ENCODE results near the gene PTPRO. TPM values are rescaled to one million over a fixed set of nuclear protein-coding genes. Genes with fewer than 3 reads are reported as not detected.

PTPRO gene
- total RNA-seq, 6 experiments from 2014 or later, result 0.43 to 2.7 (median 1.1) TPM

DNA sequence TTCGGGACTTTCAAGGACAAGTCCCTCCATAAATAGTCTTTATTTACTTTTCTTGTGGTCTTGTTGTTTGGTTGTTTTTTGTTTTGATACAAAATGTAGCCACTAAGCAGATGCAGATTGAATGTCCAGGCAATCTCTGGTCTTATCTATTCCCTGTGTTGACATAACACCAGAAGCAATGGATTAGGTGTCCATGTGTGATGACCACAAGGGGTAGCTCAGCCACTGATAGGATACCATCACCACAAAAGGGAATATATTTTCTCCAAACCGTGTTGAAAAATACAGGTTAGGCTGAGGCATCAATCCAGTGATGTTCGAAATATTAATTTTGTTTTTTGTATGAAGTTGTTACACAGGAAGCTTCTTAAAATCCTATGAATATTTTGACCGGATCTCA is 270.6 kb downstream of the PTPRO start:
- Histone ChIP-seq H3K4me3 (no peak overlapping the region), H3K9me3 (no peaks in the 10 kb centered on the region), H3K36me3 (no peaks in the 10 kb centered on the region), H3K27me3 (no peaks in the 10 kb centered on the region), H3K4me1 (peaks cover 0 to 4% (median 0%) of the 10 kb centered on the region in 4 donors), H3K27ac (no peak overlapping the region)
- WGBS (ENCODE audit: insufficient coverage, low coverage, low lambda C conversion rate, missing lambda C conversion rate), result 56% methylated on average over 4 of the region's 4 CpGs
- DNase-seq, result no peak
- ATAC-seq, result no peak
- no peak for TF ChIP-seq POLR2A (IDR thresholded peaks at IDR 0.05)
- TF ChIP-seq, protein P1, sequence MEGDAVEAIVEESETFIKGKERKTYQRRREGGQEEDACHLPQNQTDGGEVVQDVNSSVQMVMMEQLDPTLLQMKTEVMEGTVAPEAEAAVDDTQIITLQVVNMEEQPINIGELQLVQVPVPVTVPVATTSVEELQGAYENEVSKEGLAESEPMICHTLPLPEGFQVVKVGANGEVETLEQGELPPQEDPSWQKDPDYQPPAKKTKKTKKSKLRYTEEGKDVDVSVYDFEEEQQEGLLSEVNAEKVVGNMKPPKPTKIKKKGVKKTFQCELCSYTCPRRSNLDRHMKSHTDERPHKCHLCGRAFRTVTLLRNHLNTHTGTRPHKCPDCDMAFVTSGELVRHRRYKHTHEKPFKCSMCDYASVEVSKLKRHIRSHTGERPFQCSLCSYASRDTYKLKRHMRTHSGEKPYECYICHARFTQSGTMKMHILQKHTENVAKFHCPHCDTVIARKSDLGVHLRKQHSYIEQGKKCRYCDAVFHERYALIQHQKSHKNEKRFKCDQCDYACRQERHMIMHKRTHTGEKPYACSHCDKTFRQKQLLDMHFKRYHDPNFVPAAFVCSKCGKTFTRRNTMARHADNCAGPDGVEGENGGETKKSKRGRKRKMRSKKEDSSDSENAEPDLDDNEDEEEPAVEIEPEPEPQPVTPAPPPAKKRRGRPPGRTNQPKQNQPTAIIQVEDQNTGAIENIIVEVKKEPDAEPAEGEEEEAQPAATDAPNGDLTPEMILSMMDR (IDR thresholded peaks at IDR 0.05), result no peak
- intact Hi-C loops (cut with DNase I), result loop anchor here in 1 of 2 donors (10.0 kb wide), 1 partner anchor 262 kb away; no protein-coding TSS in a partner anchor

DNA sequence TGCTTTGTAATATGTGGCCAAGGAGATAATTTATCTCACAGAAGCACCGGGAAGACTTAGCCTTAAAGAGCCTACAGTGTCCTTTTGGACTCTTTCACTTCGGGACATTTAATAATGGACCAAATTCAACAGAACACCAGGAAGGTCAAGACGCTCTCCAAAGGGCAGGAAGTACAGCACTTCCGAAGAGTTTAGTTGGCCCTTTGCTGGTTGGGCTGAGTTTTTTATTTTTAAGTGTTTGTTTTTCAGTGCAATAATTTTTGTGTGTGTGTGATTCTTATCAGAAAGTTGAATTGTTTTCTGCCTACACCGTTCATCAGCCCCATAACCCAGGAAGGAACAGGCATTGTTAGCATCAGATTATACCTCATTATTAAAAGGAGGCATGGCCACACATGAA is 273.9 kb downstream of the PTPRO start:
- ATAC-seq (peak; percentile 30 to 64 (median 39)), DNase-seq (no peak)
- no peak overlapping the region for H3K27ac ChIP-seq
- intact Hi-C loops (cut with DNase I), result loop anchor here in 1 of 2 donors (10.0 kb wide), 1 partner anchor 259 kb away; no protein-coding TSS in a partner anchor
- H3K4me3 ChIP-seq, result no peak overlapping the region
- no peaks in the 10 kb centered on the region for H3K27me3 ChIP-seq
- no peaks in the 10 kb centered on the region for H3K4me1 ChIP-seq
- TF ChIP-seq, protein P1 (IDR thresholded peaks at IDR 0.05), result no peak
- TF ChIP-seq POLR2A (IDR thresholded peaks at IDR 0.05), result no peak
- no peaks in the 10 kb centered on the region for H3K36me3 ChIP-seq
- no peaks in the 10 kb centered on the region for H3K9me3 ChIP-seq
- 63% methylated on average over 5 of the region's 5 CpGs for WGBS (ENCODE audit: insufficient coverage, low coverage, low lambda C conversion rate, missing lambda C conversion rate)

DNA sequence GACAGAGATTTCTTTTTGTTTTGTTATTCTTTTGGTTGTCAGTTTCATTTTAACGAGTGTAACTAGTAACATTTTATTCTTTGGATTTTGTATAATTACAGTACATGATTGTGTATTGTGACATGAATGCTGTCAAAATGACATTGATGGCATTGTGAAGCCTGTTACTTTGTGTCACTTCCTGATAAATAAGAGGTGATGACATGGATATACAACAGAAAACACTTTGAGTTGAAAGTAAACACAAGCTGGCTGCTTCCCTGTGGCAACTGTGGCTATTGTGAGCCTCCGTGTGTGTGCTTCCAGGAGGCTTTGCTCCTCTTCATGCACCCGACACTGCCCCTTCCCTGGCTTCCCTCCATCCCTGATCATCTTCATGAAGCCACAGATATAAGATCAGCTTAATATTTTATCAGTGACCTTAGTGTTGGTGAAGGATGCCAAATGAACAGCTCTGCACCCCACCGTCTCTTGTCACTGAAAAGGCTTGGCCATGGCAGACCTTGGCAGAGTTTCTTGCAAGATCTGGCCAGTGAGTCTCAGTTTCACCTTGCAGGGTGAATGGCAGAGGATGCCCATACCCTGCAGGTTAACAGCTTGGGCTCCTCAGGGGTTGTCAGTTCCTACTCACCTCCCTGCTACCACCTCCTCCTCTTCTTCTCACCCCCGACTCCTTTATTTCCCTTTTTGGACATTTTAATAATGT is 275.0 kb downstream of the PTPRO start:
- Histone ChIP-seq H3K36me3 (no peaks in the 10 kb centered on the region), H3K4me1 (no peaks in the 10 kb centered on the region), H3K9me3 (no peaks in the 10 kb centered on the region), H3K4me3 (no peak overlapping the region), H3K27me3 (no peaks in the 10 kb centered on the region), H3K27ac (no peak overlapping the region)
- intact Hi-C loops (cut with DNase I), result loop anchor here in 1 of 2 donors (10.0 kb wide), 1 partner anchor 258 kb away; no protein-coding TSS in a partner anchor
- ATAC-seq, result no peak
- TF ChIP-seq, protein P1 (IDR thresholded peaks at IDR 0.05), result no peak
- TF ChIP-seq POLR2A (IDR thresholded peaks at IDR 0.05), result no peak
- no peak for DNase-seq
- 56% methylated on average over 4 of the region's 5 CpGs for WGBS (ENCODE audit: insufficient coverage, low coverage, low lambda C conversion rate, missing lambda C conversion rate)

DNA sequence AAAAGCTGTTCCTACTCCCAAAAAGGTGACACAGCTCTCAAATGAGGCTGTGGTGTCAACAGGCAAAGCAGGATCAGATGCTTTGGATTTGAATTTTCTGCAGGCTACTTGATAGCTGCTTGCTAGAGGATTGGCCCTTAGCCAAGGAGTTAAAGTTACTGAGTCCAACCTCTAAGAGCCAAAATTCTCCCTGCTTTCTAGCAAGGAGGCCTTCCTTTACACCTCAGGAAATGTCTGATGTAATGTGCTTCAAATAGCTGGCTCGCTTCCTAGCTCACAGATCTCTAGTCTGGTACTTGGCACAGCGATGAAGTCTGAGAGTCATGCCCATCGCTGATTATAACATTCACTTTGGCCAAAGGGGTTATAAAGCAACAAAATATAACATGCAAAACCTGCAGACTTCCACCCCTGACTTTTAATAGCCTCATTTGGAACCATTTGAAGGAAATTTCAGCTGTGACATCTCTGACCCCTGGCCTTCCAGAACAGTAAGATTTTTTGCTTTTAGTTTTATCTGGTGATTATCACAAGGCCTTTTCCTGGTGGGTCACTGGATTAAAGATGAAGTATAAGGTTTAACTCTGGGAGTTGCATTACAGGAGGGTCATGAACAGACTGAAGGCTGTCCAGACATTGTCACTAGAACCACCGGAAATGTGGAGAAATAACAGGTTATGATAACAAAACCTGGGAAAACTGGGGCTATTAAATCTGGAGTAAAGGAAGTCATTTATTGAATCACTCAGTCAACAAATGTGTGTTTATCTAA is 277.1 kb downstream of the PTPRO start:
- Histone ChIP-seq H3K36me3 (no peaks in the 10 kb centered on the region), H3K4me1 (no peaks in the 10 kb centered on the region), H3K4me3 (no peak overlapping the region), H3K27ac (no peak overlapping the region), H3K27me3 (no peaks in the 10 kb centered on the region), H3K9me3 (no peaks in the 10 kb centered on the region)
- intact Hi-C loops (cut with DNase I), result loop anchor here in 1 of 2 donors (10.0 kb wide), 1 partner anchor 255 kb away; no protein-coding TSS in a partner anchor
- TF ChIP-seq, protein P1 (IDR thresholded peaks at IDR 0.05), result no peak
- no peak for TF ChIP-seq POLR2A (IDR thresholded peaks at IDR 0.05)
- ATAC-seq (peak; percentile 52 to 68 (median 57)), DNase-seq (no peak)
- WGBS (ENCODE audit: insufficient coverage, low coverage, low lambda C conversion rate, missing lambda C conversion rate), result 35% methylated on average over 4 of the region's 4 CpGs
